ENCODE data around the gene JOSD2. TPM values are rescaled to one million over a fixed set of nuclear protein-coding genes. Genes with fewer than 3 reads are reported as not detected.

Gene JOSD2
- total and polyA plus RNA-seq, 2 donors (not counting 3 experiments of a cell fraction or from before 2014, with no cell fraction given): 37.4 to 62.8 TPM

GRCh38 chr19:50516456-50516855 lies 5.5 kb upstream of the JOSD2 start:
- intact Hi-C loops (cut with micrococcal nuclease): no loop called here
- H3K4me2 ChIP-seq (ENCODE audit: insufficient read depth, low read length): no peak overlapping the region
- no peak for FAIRE-seq

More at GRCh38 chr19:50516456-50516855, 5.5 kb upstream of the JOSD2 start:
- DNase-seq (ENCODE audit: low read depth, low spot score): no peak
- no peaks in the 10 kb centered on the region for H4K20me1 ChIP-seq (replicated peaks; ENCODE audit: control insufficient read depth, extremely low read depth, insufficient read depth, low read length)
- no peak overlapping the region for H3K27ac ChIP-seq (ENCODE audit: insufficient read depth, low read depth, low read length)
- no TSS peak for BruUV-seq (replicated peaks)
- H3K9me3 ChIP-seq (replicated peaks; ENCODE audit: control insufficient read depth, insufficient read depth, low read length): no peaks in the 10 kb centered on the region
- no peaks in the 10 kb centered on the region for H3K4me1 ChIP-seq (ENCODE audit: control insufficient read depth, extremely low read depth, insufficient read depth, low read length)
- CTCF ChIA-PET: interaction anchor here (1.5 kb wide), 1 partner anchor 21 kb away, joined by 3 read pairs; no protein-coding TSS in a partner anchor
- no peak overlapping the region for H3K9ac ChIP-seq (replicated peaks; ENCODE audit: extremely low read depth, insufficient read depth, low read length)
- H3K27me3 ChIP-seq (ENCODE audit: control insufficient read depth in 2 of 2, insufficient read depth in 2 of 2, low read length in 2 of 2): no peaks in the 10 kb centered on the region
- H3K36me3 ChIP-seq (ENCODE audit: control insufficient read depth in 2 of 2, extremely low read depth in 1 of 2, insufficient read depth in 2 of 2, low read length in 2 of 2): no peaks in the 10 kb centered on the region
- POLR2A ChIA-PET: no interaction called here
- TF ChIP-seq MYC (IDR thresholded peaks at IDR 0.05; ENCODE audit: low read depth, low read length) (no peak), FOS (IDR thresholded peaks at IDR 0.05; ENCODE audit: borderline replicate concordance, insufficient read depth, low read length) (no peak), JUN (IDR thresholded peaks at IDR 0.05; ENCODE audit: borderline replicate concordance, insufficient read depth, insufficient read length, low read depth) (no peak), CTCF (IDR thresholded peaks at IDR 0.05; ENCODE audit: extremely low read depth in 1 of 2, insufficient read depth in 1 of 2, low read depth in 1 of 2, low read length in 2 of 2) (no peak), POLR2A (IDR thresholded peaks at IDR 0.05; ENCODE audit: low read depth, low read length) (no peak), MAX (IDR thresholded peaks at IDR 0.05; ENCODE audit: insufficient read depth, insufficient read length) (no peak), POLR2AphosphoS5 (IDR thresholded peaks at IDR 0.05; ENCODE audit: insufficient read depth, low read depth, low read length) (no peak), EZH2 (IDR thresholded peaks at IDR 0.05; ENCODE audit: borderline replicate concordance, low read depth, low read length, severe bottlenecking) (no peak), GATA2 (IDR thresholded peaks at IDR 0.05; ENCODE audit: insufficient read depth, insufficient read length, low read depth, low read length) (no peak)
- no peaks in the 10 kb centered on the region for H3K9me1 ChIP-seq (replicated peaks; ENCODE audit: control insufficient read depth, extremely low read depth, insufficient read depth, low read length)
- no peak overlapping the region for H3K4me3 ChIP-seq (replicated peaks in 1 of 3; ENCODE audit: insufficient read depth in 1 of 3, low read depth in 1 of 3, low read length in 3 of 3)
- no peaks in the 10 kb centered on the region for H3K79me2 ChIP-seq (ENCODE audit: control insufficient read depth, insufficient read depth, low read length)
- H2AFZ ChIP-seq (ENCODE audit: low read depth, low read length): no peak overlapping the region
- dilution Hi-C loops (cut with MboI; ENCODE audit: extremely low pct_ligation_motif_present, low sequenced_read_pairs): no loop called here

All from endothelial cell of umbilical vein (primary cell).